HEK293 (cell line): Measurements from ENCODE around the gene SNRPA1.

ENCODE experiments used
- CTCF ChIA-PET: fragments of 350-600 bp; formaldehyde crosslinking; extraction: SDS; loops from one replicate; lab custom pipeline; 2021; ENCODE audit warnings: antibody characterized with exemption; lab: Yijun Ruan, JAX
- POLR2A ChIA-PET: fragments of 300-600 bp; formaldehyde crosslinking; extraction: SDS; loops from one replicate; lab custom pipeline; 2020; ENCODE audit warnings: antibody characterized with exemption, inconsistent platforms; lab: Yijun Ruan, JAX
- H3K27ac ChIP-seq: fragments of 200-500 bp; sonication (Bioruptor generic); 2 replicates; pipeline ENCODE4 v1.5.1; 2014; ENCODE audit warnings: low read depth, low read length, control low read depth, inconsistent platforms; ENCODE audit errors: extremely low read depth
- H3K36me3 ChIP-seq, 2 experiments: fragments of 200-500 bp in 1 of 2; sonication (Bioruptor generic) in 1 of 2; 1 replicate in 1 of 2; 2 replicates in 1 of 2; pipeline ENCODE4 v1.5.1; 2014 to 2017; ENCODE audit warnings: inconsistent platforms in 2 of 2, low read length in 2 of 2; ENCODE audit not compliant: control insufficient read depth in 2 of 2, insufficient read depth in 1 of 2
- H3K4me1 ChIP-seq: fragments of 200-500 bp; sonication (Bioruptor generic); 2 replicates; pipeline ENCODE4 v1.5.1; 2014; ENCODE audit warnings: mild to moderate bottlenecking, low read length, inconsistent platforms; ENCODE audit not compliant: control insufficient read depth, insufficient read depth
- H3K4me3 ChIP-seq: 2 replicates; pipeline ENCODE4 v1.5.1; 2011; ENCODE audit warnings: low read depth, mild to moderate bottlenecking, control low read depth, low read length, moderate library complexity
- H3K9me3 ChIP-seq: fragments of 200-500 bp; sonication (Bioruptor generic); 2 replicates; pipeline ENCODE4 v1.5.1; 2014; ENCODE audit warnings: low read depth, low read length, inconsistent platforms; ENCODE audit not compliant: control insufficient read depth, insufficient read depth
- CTCF ChIP-seq: fragments of 450-650 bp; formaldehyde crosslinking; IDR thresholded peaks from 2 replicates; pipeline ENCODE4 v1.5.1; 2016; ENCODE audit warnings: missing biosample characterization, missing genetic modification characterization
- FEZF1 ChIP-seq: fragments of 450-650 bp; formaldehyde crosslinking; IDR thresholded peaks from 2 replicates; pipeline ENCODE4 v1.5.1; 2016; ENCODE audit warnings: missing biosample characterization, missing genetic modification characterization
- KLF9 ChIP-seq: fragments of 450-650 bp; formaldehyde crosslinking; IDR thresholded peaks from 2 replicates; pipeline ENCODE4 v1.5.1; 2016; ENCODE audit warnings: missing biosample characterization, missing genetic modification characterization, low read depth
- PRDM10 ChIP-seq: fragments of 450-650 bp; formaldehyde crosslinking; IDR thresholded peaks from 2 replicates; pipeline ENCODE4 v1.5.1; 2016; ENCODE audit warnings: missing biosample characterization, missing genetic modification characterization
- TRIM28 ChIP-seq: IDR thresholded peaks from 2 replicates; pipeline ENCODE4 v1.6.1; 2011; ENCODE audit warnings: low read length, control low read depth, borderline replicate concordance
- ZBTB17 ChIP-seq: fragments of 450-650 bp; formaldehyde crosslinking; IDR thresholded peaks from 2 replicates; pipeline ENCODE4 v1.5.1; 2016; ENCODE audit warnings: missing biosample characterization, missing genetic modification characterization
- ZNF214 ChIP-seq: fragments of 450-650 bp; formaldehyde crosslinking; IDR thresholded peaks from 2 replicates; pipeline ENCODE4 v1.5.1; 2017; ENCODE audit warnings: missing biosample characterization, mild to moderate bottlenecking, missing genetic modification characterization, borderline replicate concordance
- ZNF266 ChIP-seq: fragments of 450-650 bp; formaldehyde crosslinking; IDR thresholded peaks from 2 replicates; pipeline ENCODE4 v1.5.1; 2016; ENCODE audit warnings: missing biosample characterization, missing genetic modification characterization, low read depth
- ZNF335 ChIP-seq: fragments of 450-650 bp; formaldehyde crosslinking; conservative IDR thresholded peaks from 2 replicates; pipeline ENCODE4 v1.5.1; 2016; ENCODE audit warnings: missing biosample characterization, missing genetic modification characterization
- ZNF398 ChIP-seq: fragments of 450-650 bp; formaldehyde crosslinking; IDR thresholded peaks from 2 replicates; pipeline ENCODE4 v1.5.1; 2017; ENCODE audit warnings: missing biosample characterization, missing genetic modification characterization
- ZNF473 ChIP-seq: fragments of 450-650 bp; formaldehyde crosslinking; IDR thresholded peaks from 2 replicates; pipeline ENCODE4 v1.5.1; 2017; ENCODE audit warnings: missing biosample characterization, missing genetic modification characterization
- ZNF514 ChIP-seq: fragments of 450-650 bp; formaldehyde crosslinking; IDR thresholded peaks from 2 replicates; pipeline ENCODE4 v1.5.1; 2016; ENCODE audit warnings: missing biosample characterization, missing genetic modification characterization
- ZNF518A ChIP-seq: fragments of 450-650 bp; formaldehyde crosslinking; conservative IDR thresholded peaks from 2 replicates; pipeline ENCODE4 v1.5.1; 2016; ENCODE audit warnings: low read depth, missing biosample characterization, missing genetic modification characterization
- ZNF530 ChIP-seq: fragments of 450-650 bp; formaldehyde crosslinking; IDR thresholded peaks from 2 replicates; pipeline ENCODE4 v1.5.1; 2016; ENCODE audit warnings: low read depth, missing biosample characterization, missing genetic modification characterization
- ZNF544 ChIP-seq: fragments of 450-650 bp; formaldehyde crosslinking; IDR thresholded peaks from 2 replicates; pipeline ENCODE4 v1.5.0; 2017; ENCODE audit warnings: missing biosample characterization, missing genetic modification characterization
- ZNF600 ChIP-seq: fragments of 450-650 bp; formaldehyde crosslinking; IDR thresholded peaks from 2 replicates; pipeline ENCODE4 v1.5.1; 2016; ENCODE audit warnings: missing biosample characterization, missing genetic modification characterization
- ZNF670 ChIP-seq: fragments of 450-650 bp; formaldehyde crosslinking; IDR thresholded peaks from 2 replicates; pipeline ENCODE4 v1.5.1; 2016; ENCODE audit warnings: missing biosample characterization, missing genetic modification characterization, low read depth
- ZNF677 ChIP-seq: fragments of 450-650 bp; IDR thresholded peaks from 2 replicates; pipeline ENCODE4 v1.5.0; 2018; ENCODE audit warnings: missing biosample characterization, mild to moderate bottlenecking, missing genetic modification characterization, moderate library complexity
- ZNF785 ChIP-seq: fragments of 450-650 bp; formaldehyde crosslinking; IDR thresholded peaks from 2 replicates; pipeline ENCODE4 v1.5.1; 2016; ENCODE audit warnings: missing biosample characterization, missing genetic modification characterization
- ZSCAN30 ChIP-seq: fragments of 450-650 bp; IDR thresholded peaks from 2 replicates; pipeline ENCODE4 v1.5.1; 2018; ENCODE audit warnings: missing biosample characterization, mild to moderate bottlenecking, missing genetic modification characterization, moderate library complexity
- TF ChIP-seq, protein P1 (sequence below): fragments of 450-650 bp; formaldehyde crosslinking; IDR thresholded peaks from 2 replicates; pipeline ENCODE4 v1.5.1; 2017; ENCODE audit warnings: missing biosample characterization, mild to moderate bottlenecking, missing genetic modification characterization, moderate library complexity

Gene SNRPA1

GRCh38 chr15:101276501-101277037 lies 18.5 kb downstream of the SNRPA1 start:
- peak overlapping the region; percentile 60 for H3K4me3 ChIP-seq
- H3K36me3 ChIP-seq = peaks cover 57 to 60% of the 10 kb centered on the region in 2 experiments
- POLR2A ChIA-PET = interaction anchor here (0.9 to 2.4 kb wide), 4 partner anchors 9 to 25 kb away, joined by 3 to 13 read pairs (median 6); partner anchors contain the start of genes CHSY1 and SNRPA1
- H3K4me1 ChIP-seq = no peaks in the 10 kb centered on the region
- no peaks in the 10 kb centered on the region for H3K9me3 ChIP-seq
- TF ChIP-seq ZNF398 (tag by site-specific recombination) = no peak
- TF ChIP-seq ZSCAN30 = no peak
- no peak for TF ChIP-seq ZNF514 (tag by site-specific recombination)
- no peak for TF ChIP-seq ZNF600
- no peak for TF ChIP-seq ZNF677 (tag by site-specific recombination)
- TF ChIP-seq CTCF = peak; percentile 11; the same call in 1 of the 2 replicates
- peak; percentile 80 for TF ChIP-seq ZBTB17 (tag by site-specific recombination)
- peak; percentile 85 for TF ChIP-seq ZNF335 (tag by site-specific recombination)
- TF ChIP-seq ZNF518A (tag by site-specific recombination) = no peak
- H3K27ac ChIP-seq = peak overlapping the region; percentile 77
- CTCF ChIA-PET = interaction anchor here (0.7 to 1.3 kb wide), 7 partner anchors 8 to 364 kb away, joined by 3 to 6 read pairs (median 4); no protein-coding TSS in a partner anchor

DNA sequence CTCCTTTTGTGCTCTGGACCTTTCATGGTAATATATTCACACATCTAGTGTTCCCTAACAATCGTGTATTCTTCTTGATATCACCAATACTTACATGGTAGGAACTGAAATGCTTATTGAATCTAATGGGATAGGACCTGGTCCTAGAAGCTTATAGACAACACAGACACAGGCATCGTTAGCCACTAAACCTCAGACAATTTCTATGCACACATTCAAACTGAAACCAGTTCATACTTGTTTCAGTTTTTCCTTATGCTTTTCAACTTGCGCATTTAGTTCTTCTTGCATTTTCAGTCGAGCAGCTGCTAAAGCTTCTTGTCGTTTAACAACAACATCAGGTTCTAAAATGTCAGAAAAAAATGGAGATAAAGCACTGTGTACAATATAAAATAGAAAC lies 20.0 kb downstream of the SNRPA1 start:
- Histone ChIP-seq H3K4me3 (no peak overlapping the region), H3K9me3 (no peaks in the 10 kb centered on the region), H3K36me3 (peaks cover 56 to 58% of the 10 kb centered on the region in 2 experiments), H3K4me1 (no peaks in the 10 kb centered on the region), H3K27ac (no peak overlapping the region)
- POLR2A ChIA-PET = interaction anchor here (2.4 kb wide), 1 partner anchor 20 kb away, joined by 9 read pairs; the partner anchor contains the start of gene SNRPA1
- CTCF ChIA-PET = interaction anchor here (0.7 to 1.2 kb wide), 5 partner anchors 14 to 267 kb away, joined by 3 to 4 read pairs (median 3); no protein-coding TSS in a partner anchor
- TF ChIP-seq ZNF544 = no peak
- no peak for TF ChIP-seq ZNF530 (tag by site-specific recombination)
- no peak for TF ChIP-seq ZNF670 (tag by site-specific recombination)
- no peak for TF ChIP-seq FEZF1 (tag by site-specific recombination)
- no peak for TF ChIP-seq ZNF785 (tag by site-specific recombination)
- TF ChIP-seq ZNF214 (tag by site-specific recombination) = no peak
- TF ChIP-seq TRIM28 = no peak
- TF ChIP-seq ZNF473 (tag by site-specific recombination) = no peak
- TF ChIP-seq, protein P1, sequence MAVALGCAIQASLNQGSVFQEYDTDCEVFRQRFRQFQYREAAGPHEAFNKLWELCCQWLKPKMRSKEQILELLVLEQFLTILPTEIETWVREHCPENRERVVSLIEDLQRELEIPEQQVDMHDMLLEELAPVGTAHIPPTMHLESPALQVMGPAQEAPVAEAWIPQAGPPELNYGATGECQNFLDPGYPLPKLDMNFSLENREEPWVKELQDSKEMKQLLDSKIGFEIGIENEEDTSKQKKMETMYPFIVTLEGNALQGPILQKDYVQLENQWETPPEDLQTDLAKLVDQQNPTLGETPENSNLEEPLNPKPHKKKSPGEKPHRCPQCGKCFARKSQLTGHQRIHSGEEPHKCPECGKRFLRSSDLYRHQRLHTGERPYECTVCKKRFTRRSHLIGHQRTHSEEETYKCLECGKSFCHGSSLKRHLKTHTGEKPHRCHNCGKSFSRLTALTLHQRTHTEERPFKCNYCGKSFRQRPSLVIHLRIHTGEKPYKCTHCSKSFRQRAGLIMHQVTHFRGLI (tag by site-specific recombination) = no peak
- TF ChIP-seq ZNF266 (tag by site-specific recombination) = no peak
- no peak for TF ChIP-seq KLF9 (tag by site-specific recombination)
- TF ChIP-seq PRDM10 (tag by site-specific recombination) = no peak
